Measurements from ENCODE around the gene PLTP. TPM values are rescaled to one million over a fixed set of nuclear protein-coding genes. Genes with fewer than 3 reads are reported as not detected.

Gene PLTP
- total RNA-seq, 1 donor = 10.4 TPM

- no peak for TF ChIP-seq CTCF (IDR thresholded peaks at IDR 0.05; ENCODE audit: insufficient read depth, low read depth, low read length)
- H3K4me3 ChIP-seq (ENCODE audit: low read depth, low read length) = no peak overlapping the region
- DNase-seq (ENCODE audit: low read depth) = no peak
These were observed 31.7 kb upstream of the PLTP start for GRCh38 chr20:45943613-45944012.

- TF ChIP-seq CTCF (IDR thresholded peaks at IDR 0.05; ENCODE audit: insufficient read depth, low read depth, low read length) = no peak
- no peak overlapping the region for H3K4me3 ChIP-seq (ENCODE audit: low read depth, low read length)
- no peak for DNase-seq (ENCODE audit: low read depth)
These were observed 28.5 kb upstream of the PLTP start for GRCh38 chr20:45940469-45940868.

DNA sequence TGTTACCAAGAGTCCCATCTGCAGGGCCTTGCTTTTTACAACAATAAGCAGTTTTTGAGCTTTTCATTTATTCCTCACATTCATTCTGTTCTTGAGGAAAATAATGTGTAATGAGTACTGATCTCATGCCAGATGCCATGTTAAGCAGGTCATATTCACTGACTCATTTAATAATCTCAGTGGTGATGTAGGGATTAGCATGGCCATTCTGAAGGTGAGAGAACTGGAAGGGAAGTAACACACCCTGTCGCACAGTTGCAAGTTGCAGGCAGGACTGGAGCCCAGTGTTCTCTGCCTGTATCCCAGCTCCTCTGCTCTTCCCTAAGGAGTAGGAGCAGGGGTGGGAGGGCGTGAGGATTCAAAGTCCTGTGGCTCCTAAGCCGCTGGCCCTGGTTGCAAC, 28.1 kb upstream of the PLTP start:
- no peak for DNase-seq (ENCODE audit: low read depth)
- no peak overlapping the region for H3K4me3 ChIP-seq (ENCODE audit: low read depth, low read length)
- TF ChIP-seq CTCF (IDR thresholded peaks at IDR 0.05; ENCODE audit: insufficient read depth, low read depth, low read length) = no peak

GRCh38 chr20:45938727-45939438, 26.9 kb upstream of the PLTP start:
- DNase-seq (ENCODE audit: low read depth) = no peak
- TF ChIP-seq CTCF (IDR thresholded peaks at IDR 0.05; ENCODE audit: insufficient read depth, low read depth, low read length) = no peak
- H3K4me3 ChIP-seq (ENCODE audit: low read depth, low read length) = no peak overlapping the region

DNA sequence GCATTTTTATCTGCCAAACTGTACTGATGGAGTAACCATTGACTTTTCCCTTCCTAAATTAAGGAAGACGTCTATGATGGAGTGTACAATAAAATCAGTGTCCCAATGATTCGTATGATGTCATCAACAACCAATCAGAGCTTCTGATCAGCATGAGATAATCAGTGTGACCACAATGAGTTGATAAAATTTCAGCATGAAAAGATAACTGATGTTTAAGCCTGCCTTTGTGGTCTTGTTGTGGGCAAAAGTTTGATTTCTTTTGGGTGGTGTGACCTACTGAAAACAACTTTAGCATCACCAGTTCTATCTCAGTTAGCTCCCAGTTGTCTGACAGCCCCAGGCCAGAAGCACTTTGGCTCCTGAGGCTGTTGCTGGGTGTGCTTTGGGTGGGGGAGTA, 25.8 kb upstream of the PLTP start:
- no peak overlapping the region for H3K4me3 ChIP-seq (ENCODE audit: low read depth, low read length)
- no peak for TF ChIP-seq CTCF (IDR thresholded peaks at IDR 0.05; ENCODE audit: insufficient read depth, low read depth, low read length)
- DNase-seq (ENCODE audit: low read depth) = peak; percentile 37

GRCh38 chr20:45935416-45936046, 23.6 kb upstream of the PLTP start:
- peak; percentile 71 for DNase-seq (ENCODE audit: low read depth)
- TF ChIP-seq CTCF (IDR thresholded peaks at IDR 0.05; ENCODE audit: insufficient read depth, low read depth, low read length) = no peak
- peak overlapping the region; percentile 68 for H3K4me3 ChIP-seq (ENCODE audit: low read depth, low read length)

Measured in fibroblast of villous mesenchyme (primary cell).